ENCODE measurements around the gene THSD1.
"Not testable (repeated sequence)": the region's sequence is repeated elsewhere in the genome, so short reads cannot be mapped to it uniquely, and the experiment has no call there.

THSD1 gene

GRCh38 chr13:52356327-52356726 is 49.6 kb downstream of the THSD1 start:
- TF ChIP-seq ZFX (IDR thresholded peaks at IDR 0.05; ENCODE audit: borderline replicate concordance) (no peak), CTCF (IDR thresholded peaks at IDR 0.05) (no peak)
- H3K27ac ChIP-seq: no peak overlapping the region

- no peak overlapping the region for H3K27ac ChIP-seq
- TF ChIP-seq CTCF (IDR thresholded peaks at IDR 0.05) (no peak), ZFX (IDR thresholded peaks at IDR 0.05; ENCODE audit: borderline replicate concordance) (no peak)
Observed at GRCh38 chr13:52353193-52353592, 52.8 kb downstream of the THSD1 start.

GRCh38 chr13:52348983-52349780 is 56.8 kb downstream of the THSD1 start:
- H3K27ac ChIP-seq: no peak overlapping the region
- TF ChIP-seq ZFX (IDR thresholded peaks at IDR 0.05; ENCODE audit: borderline replicate concordance) (no peak), CTCF (IDR thresholded peaks at IDR 0.05) (no peak)

GRCh38 chr13:52348071-52348470 is 57.9 kb downstream of the THSD1 start:
- no peak overlapping the region for H3K27ac ChIP-seq
- TF ChIP-seq CTCF (IDR thresholded peaks at IDR 0.05) (no peak), ZFX (IDR thresholded peaks at IDR 0.05; ENCODE audit: borderline replicate concordance) (no peak)

GRCh38 chr13:52345631-52346251 is 60.2 kb downstream of the THSD1 start:
- TF ChIP-seq ZFX (IDR thresholded peaks at IDR 0.05; ENCODE audit: borderline replicate concordance): no peak
- no peak for TF ChIP-seq CTCF (IDR thresholded peaks at IDR 0.05)
- no peak overlapping the region for H3K27ac ChIP-seq

- H3K27ac ChIP-seq: no peak overlapping the region
- TF ChIP-seq CTCF (IDR thresholded peaks at IDR 0.05): no peak
- no peak for TF ChIP-seq ZFX (IDR thresholded peaks at IDR 0.05; ENCODE audit: borderline replicate concordance)
Observed at GRCh38 chr13:52345048-52345447, 60.9 kb downstream of the THSD1 start.

GRCh38 chr13:52344108-52344507 is 61.9 kb downstream of the THSD1 start:
- H3K27ac ChIP-seq: no peak overlapping the region
- no peak for TF ChIP-seq ZFX (IDR thresholded peaks at IDR 0.05; ENCODE audit: borderline replicate concordance)
- TF ChIP-seq CTCF (IDR thresholded peaks at IDR 0.05): no peak

GRCh38 chr13:52342203-52342602 is 63.8 kb downstream of the THSD1 start:
- not testable (repeated sequence) for H3K27ac ChIP-seq

- H3K27ac ChIP-seq: not testable (repeated sequence)
Observed at GRCh38 chr13:52337828-52338455, 68.0 kb downstream of the THSD1 start.

GRCh38 chr13:52334107-52334506 is 71.9 kb downstream of the THSD1 start:
- not testable (repeated sequence) for H3K27ac ChIP-seq

- H3K27ac ChIP-seq: not testable (repeated sequence)
Observed at GRCh38 chr13:52331844-52332243, 74.1 kb downstream of the THSD1 start.
